C4-2B (cell line): ENCODE results near the gene PADI1.

Experiments
- ZFX ChIP-seq: fragments of 450-650 bp; IDR thresholded peaks from 2 replicates; pipeline ENCODE4 v1.6.1; 2017
- TF ChIP-seq, protein P1 (sequence below): fragments of 450-650 bp; conservative IDR thresholded peaks from 2 replicates; pipeline ENCODE4 v1.5.1; 2017; ENCODE audit warnings: mild to moderate bottlenecking

DNA sequence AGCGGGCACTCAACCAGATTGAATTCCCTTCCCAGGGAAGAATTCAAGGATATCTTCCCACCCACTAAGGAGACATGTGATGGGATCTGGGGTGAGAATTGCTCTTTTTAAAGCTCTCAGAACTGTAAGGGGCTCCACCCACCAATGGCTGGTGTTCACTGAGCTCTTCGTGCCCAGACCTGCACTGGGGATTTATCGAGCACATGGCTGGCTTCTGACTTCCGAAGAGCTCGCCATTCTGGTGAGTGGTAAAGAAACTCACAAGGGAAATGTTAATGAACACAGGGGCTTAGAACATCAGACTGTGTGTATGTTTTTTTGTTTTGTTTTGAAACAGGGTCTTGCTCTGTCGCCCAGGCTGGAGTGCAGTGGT is 53.8 kb downstream of the PADI1 start:
- TF ChIP-seq, protein P1, sequence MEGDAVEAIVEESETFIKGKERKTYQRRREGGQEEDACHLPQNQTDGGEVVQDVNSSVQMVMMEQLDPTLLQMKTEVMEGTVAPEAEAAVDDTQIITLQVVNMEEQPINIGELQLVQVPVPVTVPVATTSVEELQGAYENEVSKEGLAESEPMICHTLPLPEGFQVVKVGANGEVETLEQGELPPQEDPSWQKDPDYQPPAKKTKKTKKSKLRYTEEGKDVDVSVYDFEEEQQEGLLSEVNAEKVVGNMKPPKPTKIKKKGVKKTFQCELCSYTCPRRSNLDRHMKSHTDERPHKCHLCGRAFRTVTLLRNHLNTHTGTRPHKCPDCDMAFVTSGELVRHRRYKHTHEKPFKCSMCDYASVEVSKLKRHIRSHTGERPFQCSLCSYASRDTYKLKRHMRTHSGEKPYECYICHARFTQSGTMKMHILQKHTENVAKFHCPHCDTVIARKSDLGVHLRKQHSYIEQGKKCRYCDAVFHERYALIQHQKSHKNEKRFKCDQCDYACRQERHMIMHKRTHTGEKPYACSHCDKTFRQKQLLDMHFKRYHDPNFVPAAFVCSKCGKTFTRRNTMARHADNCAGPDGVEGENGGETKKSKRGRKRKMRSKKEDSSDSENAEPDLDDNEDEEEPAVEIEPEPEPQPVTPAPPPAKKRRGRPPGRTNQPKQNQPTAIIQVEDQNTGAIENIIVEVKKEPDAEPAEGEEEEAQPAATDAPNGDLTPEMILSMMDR: no peak
- TF ChIP-seq ZFX: no peak
